COLO829 (cell line): ENCODE data around the gene COL1A1.

ENCODE experiments used
- DNase-seq: peaks from one replicate; pipeline ENCODE4 v3.0.0; 2012; ENCODE audit warnings: low spot score

COL1A1 gene

DNA sequence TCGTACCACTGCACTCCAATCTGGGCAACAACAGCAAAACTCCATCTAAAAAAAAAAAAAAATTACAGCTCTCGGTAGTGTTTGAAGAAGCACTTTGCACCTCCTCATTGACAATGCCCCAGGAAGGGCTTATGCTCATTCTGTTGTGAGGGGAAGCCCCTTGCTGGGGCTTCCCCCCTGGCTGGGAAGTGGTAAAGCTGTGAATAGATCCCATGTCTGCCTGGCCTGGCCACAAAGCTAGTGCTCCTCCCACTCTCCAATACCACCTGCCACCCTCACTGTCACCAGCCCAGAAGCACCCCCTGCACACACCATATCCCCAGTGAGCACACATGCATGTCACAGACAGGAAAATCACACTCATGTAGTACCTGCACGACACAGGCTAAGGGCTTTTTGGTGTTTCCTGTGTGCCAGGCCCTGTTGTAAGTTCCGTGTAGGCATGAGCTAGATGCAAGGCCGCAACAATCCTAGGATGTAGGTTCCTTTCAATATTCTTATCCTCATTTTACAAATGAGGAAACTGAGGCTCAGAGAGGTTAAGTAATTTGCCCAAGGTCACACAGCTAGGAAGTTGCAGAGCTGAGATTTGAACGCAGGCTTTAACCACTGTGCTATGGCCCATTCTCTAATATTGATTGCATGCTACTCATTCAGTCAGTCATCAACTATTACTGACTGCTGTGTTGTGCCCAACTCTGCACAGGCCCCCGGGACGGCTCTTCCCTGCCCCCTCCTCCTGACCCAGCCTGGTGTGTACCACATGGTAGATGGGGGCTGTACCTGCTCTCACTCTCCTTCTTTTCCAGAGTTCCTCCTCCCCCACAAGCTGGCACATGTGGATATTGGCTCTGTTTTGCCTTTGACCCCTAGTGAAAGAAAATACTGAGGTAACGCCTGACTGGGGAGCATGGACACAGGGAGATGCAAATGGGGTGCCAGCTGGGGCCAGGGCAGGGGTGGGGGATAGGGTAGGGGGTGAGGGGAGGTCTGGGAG, 11.9 kb upstream of the COL1A1 start:
- DNase-seq = no peak

DNA sequence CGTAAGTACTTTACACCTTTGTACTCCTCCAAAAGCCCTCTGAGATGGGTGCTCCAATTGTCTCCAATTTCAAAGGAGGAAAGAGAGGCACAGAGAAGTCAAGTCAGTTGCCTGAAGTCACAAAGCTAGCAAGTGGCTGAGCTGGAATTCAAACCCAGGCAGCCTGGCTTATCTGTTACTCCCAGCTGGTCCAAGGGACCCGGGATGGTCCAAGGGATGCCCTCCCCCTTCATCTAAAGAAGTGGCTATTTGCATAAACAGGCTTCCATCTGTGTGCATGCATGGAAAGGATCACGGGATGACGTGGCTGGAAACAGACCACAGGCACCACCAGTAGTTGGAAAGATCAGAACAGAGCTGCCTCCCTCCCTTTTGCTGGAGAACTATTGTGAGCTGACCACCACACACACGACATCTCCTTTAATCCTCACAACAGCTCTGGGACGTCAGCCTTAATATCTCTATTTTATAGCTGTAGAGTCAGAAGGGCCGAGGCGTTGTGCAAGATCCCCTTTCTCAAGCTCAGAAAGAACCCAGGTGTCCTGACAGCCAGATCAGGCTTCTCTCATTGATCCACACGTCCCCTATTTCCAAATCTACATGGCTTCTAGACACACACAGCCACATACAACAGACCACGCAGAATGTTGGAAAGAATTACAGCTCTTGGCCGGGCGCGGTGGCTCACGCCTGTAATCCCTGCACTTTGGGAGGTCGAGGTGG, 10.9 kb upstream of the COL1A1 start:
- no peak for DNase-seq

DNA sequence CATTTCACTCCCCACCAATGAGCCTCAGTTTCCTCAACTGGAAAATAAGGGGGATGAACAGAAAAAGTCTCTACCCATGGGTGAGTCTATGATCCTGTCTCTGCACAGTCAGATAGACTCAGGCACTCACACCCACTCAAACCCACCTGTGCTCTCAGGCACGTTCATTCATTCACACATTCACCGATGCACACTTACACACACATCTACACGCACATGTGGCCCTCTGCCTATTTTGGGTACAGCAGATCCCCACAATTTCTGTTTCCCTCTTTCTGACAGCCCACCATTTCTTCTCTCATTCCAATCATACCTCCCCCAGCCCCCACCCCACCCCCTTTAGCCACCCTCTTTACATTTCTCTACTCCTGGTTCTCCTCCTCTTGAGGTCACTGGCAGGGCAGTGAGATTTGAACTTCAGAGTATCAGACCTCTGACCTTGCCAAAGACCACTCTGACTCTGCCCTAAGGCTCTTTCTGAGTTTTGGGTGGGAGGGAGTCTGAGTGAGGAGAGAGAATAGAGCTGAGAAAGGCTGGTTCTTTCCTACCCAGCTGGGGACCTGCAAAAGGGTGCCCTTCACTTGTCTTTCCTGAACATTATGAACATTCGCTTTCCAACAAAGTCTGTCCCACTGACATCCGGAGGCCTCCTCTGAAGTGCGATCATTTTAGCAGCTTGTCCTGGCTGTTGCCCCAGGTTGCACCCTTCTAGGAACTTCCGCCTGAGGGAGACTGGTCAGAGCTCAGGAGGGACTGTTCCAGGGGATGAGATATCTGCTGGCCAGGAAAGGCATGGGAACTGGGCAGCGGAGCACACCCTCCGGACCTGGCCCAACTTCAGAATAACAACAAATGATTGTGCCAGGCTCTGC, 10.1 kb upstream of the COL1A1 start:
- DNase-seq = no peak

DNA sequence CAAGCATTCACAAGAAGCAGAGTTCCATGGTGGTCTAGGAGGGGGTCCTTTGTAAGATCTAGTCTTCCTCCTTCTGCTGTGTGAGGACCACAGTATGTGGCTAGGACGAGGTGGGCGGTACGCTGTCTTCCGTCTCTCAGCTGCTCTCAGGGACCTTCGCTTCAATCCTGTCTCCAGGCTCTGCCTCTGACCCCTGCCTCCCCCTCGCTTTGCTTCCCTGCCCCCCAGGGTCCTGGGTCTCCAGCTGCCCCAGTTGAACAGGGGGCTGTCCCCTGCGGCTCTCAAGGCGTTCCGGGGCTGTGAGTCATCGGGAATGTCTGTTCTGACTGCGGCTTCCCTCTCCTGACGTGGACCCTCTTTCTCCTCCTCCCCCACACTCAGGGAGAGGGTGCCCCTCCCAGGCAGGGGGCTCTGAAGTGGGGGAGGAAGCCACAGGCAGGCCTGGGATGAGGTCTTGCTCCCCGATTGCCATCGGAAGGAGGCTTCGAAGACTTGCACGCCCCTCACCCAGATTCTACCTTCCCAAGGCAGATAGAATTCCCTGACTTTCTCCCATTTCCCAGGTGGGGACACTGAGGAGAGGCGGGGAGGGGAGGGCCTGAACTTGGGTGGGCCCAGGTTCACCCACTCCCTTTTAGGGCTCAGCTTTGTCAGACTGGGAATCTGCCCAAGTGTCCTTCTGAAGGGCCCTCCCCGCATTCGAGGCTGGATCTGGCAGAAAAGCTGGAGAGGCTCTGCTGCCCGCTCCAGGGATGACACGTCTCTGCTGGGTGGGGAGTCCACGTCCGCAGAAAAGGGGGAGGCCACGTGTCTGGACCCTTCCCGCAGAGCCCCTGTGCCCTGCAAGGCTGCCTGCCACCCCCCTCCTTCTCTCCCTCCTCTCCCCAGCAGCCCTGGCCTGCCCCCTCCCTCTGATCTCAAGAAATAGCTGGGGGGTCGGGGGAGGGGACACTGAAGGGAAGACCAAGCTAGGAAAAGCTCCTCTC, 9.1 kb upstream of the COL1A1 start:
- DNase-seq = peak; percentile 74

DNA sequence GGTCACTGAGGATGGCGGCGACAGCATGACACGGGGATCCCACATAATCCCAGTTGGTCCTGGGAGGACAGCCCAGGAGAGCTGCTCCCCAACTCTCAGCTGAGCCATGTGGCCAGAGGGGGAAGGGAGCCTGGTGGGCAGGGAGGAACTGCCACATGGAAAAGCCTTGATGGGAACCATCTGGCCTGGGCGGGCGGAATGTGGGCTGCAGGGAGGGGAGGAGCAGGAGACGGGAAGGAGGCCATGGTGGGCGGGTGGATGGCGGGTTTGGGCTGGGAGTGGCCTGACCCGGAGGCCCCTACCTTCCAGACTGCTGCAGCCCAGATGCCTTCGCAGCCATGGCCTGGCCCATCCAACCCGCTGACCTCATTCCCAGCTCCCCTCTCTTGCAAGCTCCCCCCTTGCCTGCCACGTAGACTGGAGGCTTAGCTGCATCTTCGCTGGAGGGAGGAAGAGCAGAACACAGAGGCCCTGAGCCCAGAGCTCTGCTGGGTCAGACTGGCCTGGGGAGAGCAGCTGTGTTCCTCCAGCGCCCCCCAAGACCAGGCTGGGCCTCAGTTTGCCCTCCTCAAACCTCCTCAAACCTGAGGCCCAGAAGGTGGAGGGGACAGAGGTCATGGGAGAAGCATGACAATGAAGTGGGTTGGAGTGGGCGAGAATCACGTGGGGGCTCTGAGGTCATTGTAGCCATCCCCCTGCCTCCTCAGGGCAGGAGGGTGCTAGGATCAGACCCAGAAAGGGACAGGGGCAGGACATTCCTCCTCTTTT, 8.2 kb upstream of the COL1A1 start:
- DNase-seq = no peak

DNA sequence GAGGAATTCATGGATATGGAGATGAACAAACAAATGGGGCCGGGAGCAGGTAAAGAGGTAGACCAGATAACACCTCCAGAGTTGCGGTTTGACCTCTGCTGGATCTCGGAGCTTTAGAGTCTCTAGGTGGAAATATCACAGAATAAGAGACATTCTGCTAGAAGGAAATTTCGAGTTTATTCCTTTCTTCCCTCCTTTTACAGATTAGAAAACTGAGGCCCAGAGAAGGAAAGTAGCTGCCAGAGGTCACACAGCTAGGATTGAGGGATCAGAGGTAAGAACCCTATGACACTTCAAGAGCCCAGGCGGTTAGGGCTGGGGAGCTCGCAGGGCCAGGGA, 7.7 kb upstream of the COL1A1 start:
- no peak for DNase-seq

DNA sequence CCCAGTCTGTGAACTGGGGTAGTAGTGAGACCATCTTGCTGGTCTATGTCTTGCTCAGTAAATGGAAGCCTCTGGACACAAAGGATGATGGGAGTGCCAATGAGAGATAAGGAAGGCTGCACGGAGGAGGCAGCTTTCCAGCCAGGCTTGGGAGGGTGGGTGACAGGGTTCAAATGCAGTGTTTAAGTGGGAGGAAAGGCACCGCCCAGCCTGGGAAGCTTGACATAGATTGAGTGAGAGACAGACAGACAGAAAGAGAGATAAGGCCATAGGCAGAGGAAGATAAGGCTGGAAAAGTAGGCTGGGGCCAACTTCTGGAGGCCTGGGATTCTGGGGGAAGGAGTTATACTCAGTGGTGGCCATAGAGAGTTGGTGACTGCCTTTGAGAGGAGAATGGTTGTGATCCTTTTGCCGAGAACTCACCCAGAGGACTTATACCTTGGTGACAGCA, 7.2 kb upstream of the COL1A1 start:
- DNase-seq = no peak

DNA sequence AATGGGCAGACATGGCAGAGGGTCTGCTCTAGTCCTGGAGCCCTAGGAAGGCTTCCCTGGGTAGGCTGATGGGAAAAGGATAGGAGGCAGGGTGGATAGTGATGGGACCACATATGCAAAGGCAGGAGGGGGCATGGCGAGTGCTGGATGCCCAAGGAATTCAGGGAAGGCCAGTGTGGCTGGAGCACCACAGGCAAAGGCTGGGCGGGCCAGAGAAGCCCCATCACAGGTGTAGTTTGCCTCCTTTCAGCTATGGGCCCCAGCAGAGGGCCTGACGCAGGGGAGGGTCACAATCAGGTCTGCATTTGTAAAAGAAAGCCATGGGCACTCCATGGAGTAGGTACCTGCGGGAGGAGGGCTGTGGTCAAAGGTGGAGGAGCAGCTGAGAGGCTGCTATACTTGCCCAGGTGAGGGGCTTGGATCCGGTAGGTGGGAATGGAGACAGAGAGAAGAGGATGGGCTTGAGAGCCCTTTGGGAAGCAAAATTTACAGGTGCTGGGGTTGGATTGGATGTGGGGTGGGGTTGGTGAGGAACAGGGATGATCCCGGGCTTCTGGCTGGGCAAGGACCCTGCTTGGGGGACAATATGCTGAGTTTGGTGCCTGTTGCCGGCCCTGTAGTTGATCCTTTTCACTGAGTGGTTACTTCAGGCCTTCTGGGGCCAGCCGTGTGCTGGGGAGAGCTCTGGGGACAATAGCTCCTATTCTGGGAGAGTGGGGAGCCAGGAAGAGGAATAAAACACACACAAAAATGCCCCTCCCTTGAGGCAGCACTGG, 6.5 kb upstream of the COL1A1 start:
- DNase-seq = no peak

DNA sequence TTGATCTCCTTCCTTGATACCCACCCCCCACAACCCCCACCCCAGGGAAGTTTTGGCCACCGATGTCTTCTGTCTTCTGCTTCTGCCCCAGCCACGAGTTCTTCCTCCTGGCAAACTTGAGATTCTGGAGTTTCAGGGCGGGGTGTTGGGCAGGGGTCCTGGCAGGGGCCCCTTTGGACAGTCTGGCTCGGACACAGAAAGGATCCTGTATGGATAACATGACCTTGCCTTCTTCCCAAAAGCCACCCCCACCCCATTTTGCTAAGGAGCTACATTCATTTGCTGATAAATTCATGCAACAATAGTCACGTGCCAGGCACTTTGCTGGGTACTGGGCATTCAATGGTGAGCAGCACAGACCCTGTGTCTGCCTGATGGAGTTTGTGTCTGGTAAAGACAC, 5.9 kb upstream of the COL1A1 start:
- DNase-seq = no peak

DNA sequence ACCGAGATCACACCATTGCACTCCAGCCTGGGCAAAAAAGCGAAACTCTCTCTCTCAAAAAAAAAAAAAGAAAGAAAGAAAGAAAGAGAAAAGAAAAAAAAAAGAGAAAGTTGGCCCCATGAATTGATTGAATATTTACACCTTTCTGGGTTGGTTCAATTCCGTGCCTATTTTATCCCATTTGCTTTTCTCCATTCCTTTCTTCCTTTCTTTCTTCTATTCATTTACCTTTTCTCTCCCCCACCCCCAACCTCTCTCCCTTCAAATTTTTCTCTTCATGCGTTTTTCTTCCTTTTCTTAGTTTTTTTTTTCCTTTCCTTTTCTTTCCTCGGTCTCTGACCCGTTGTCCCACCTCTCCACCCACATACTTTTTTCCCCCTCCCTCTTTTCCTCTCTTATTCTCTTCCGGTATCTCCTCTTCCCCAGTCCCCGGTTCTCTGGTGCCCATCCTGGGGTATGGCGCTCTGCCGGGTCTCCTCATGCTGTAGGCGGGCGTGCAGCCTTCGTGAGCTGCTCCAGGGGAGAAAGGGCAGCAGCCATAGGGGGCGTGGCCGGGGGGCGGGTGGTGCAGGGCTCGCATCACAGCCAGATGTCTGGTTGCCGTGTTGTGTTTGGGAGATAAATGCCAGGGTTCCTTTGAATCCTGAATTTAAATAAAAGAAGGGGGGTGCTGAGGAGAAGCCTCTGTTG, 5.3 kb upstream of the COL1A1 start:
- DNase-seq = no peak

DNA sequence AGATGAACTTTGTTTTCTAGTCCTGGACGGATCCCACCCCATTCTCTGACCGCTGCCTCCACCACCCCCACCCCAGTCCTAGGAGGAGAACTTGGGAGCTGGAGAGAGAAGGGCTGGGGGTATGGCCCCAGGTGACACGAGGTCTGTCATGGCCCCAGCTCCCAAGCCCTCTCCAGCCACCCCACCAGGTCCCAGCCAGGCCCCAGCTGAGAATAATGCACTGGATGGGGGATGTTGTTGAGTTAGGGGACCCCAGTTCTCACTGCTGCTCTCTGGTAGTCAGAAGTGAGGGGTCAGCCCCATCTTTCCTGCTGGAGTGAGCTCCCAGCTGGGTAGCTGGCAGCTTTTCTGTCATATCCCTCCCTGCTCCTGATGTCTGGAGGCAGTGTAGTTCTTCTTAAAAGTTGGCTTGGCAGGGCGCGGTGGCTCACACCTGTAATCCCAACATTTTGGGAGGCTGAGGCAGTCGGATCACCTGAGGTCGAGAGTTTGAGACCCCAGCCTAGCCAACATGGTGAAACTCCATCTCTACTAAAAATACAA, 4.6 kb upstream of the COL1A1 start:
- DNase-seq = no peak

DNA sequence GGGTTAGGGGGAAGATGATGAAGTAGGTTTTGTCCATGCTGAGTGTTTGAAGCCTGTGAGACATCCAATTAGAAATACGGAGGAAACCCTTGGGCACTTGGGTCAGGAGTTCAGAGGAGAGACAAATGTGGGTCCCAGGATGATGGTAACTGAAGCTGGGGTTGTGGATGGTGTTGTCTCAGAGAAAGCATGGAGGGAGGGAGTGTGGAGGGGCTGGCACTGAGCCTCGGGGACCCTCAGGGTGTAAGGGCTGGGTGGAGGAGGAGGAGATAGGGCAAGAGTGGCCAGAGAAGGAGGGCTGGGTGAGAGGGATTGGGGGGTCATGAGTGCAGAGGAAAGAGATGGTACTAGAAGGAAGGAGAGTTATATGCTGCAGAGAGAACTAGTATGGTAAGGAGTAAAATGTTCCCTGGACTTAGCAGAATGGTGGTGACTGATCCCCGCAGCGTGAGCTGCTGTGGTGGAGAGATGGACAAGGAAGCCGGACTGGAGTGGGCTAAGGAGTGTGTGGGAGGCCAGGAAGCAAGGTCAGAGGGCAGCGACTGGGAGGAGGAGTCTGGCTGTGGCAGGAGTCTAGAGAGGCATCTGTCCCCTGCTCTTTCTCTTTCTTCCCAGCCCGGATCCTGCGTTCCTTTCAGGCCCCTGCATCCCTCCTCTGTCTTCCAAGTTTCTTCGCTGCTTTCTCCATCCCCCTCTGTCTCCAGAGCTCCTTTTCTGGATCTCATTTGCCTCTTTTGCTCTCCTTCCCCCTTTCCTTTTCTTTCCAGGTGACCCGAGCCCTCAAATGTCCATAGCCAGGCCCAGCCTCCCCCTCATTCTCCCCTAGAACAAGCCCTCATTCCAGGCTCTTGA, 3.9 kb upstream of the COL1A1 start:
- no peak for DNase-seq

DNA sequence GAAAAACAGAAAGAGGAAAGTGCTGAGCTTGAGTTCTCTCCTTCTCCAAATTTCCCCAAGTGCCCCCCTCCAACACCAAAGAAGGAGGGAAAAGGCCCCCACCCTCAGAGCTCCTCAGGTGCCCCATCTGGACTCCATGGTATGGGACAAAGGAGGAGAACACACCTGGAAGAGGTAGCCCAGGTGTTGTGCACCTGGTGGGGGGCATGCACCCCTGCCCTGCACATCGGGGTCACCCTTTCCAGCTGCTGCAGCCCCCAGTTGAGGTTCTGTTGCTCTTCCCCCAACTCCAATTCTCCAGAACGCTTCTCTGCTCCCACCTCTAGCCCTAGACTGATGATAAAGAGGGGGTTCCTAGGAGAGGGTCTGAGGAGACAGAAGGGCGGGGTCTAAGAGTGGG, 3.0 kb upstream of the COL1A1 start:
- DNase-seq = no peak

DNA sequence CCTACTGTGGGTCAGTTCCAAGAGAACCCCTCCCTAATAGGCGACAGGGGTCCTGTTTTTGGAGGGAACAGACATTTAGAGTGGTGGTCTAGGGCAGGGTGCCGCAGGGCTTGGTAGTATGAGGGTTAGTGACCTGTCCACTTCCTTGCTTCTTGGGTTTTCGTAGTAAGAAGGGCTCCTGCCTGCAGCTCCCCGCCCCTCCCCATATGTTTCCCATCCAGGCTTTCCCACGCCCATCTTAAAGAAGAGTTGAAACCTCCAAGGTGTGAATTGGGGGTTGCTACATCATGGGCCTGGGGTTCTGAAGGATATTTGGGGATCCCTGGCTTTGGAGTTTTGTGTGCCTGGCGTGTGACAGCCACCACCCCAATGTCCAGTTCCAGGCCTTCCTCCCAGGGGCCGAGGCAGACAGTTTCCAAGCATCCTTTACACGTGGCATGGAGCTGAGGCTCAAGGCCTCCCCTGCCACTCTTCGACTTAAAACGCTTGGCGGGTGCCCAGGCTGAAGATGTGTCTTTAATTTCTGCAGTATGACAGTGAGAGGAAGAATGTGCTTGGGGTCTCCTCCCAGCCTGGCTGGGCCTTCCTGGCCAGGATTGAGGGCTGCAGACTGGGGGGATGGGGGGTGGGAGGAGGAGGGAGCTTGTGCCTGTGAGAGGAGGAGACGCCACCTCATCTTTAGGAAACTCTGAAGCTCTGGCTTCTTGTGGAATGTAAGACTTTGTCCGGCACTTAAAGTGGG, 2.3 kb upstream of the COL1A1 start:
- DNase-seq = no peak

DNA sequence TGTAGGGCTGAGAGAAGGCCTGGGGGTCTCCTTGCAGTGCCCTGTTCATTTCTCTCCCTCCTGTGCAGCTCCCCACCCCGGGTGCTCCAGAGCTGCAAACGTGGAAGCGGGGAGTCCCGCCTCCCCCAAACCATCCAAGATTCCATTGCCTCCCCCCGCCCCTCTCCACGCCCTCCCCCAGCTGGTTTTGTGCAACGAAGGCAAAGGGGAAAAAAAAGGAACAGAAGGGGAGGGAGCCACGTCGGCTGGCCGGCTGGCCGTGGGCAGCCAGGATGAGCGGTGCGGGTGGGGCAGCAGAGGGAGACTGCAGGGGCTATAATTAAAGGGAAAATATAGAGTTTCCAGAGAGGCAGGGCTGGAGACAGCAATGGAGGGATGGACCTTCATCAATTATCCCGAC, 1.7 kb upstream of the COL1A1 start:
- DNase-seq = no peak

DNA sequence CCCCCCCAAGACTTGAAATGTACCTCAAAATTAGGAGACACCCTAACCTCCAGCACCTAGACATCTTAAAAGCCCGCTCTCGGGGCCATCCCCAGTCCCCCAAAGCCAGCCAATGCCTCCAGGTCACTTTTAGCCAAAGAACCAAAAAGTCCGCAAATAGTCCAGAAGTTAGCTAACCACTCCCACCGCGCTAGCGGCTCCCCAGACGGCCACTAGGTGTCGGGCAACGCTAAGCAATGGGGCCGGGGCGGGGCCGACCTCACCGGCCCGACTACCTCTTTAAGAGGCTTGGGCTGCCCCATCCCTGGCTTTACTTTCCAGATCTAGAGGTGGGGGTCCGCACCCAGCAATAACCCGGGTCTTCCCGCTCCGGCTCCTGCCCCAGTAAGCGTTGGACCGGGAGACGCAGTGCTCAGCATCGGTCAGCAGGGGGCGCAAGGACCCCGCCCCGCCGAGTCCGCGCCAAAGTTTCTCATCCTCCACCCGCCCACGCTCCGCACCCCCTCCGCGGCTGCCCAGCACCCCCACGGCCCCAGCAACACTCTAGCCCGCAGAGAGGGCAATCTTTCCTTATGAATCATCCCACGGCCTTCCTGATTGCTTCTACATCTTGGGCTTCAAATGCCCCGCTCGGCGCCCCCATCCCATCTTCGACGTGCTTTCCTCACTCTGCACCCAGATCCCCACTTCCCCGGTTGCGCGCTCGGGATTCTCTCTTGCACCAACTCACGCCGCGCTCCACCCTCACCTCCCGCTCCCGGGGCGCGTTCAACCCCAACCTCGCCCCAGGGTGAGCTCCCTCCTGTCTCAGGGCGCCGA, 765 bp downstream of the COL1A1 start:
- peak; percentile 95 for DNase-seq
